Activated T-helper 17 cell treated with anti-CD3 and anti-CD28 coated beads, Interleukin-2, amount 50 U/mL, for 72 hours (primary cell): Measurements from ENCODE around the gene MARCHF3. TPM values are rescaled to one million over a fixed set of nuclear protein-coding genes. Genes with fewer than 3 reads are reported as not detected.
A peak's percentile ranks its signal among the peaks of the same experiment; 100 is the strongest.
"Not testable (repeated sequence)": the region's sequence is repeated elsewhere in the genome, so short reads cannot be mapped to it uniquely, and the experiment has no call there.

ENCODE experiments used
- ATAC-seq: fragments of 150-1000 bp; cut with Tn5 transposase; replicated peaks from 2 replicates; pipeline ENCODE4 v1.10.0; 2021; ENCODE audit warnings: mild to moderate bottlenecking, moderate library complexity
- H3K27ac Mint-ChIP-seq: one replicate; pipeline ENCODE4 v1.8.0; 2022; ENCODE audit warnings: mixed read lengths
- H3K27me3 Mint-ChIP-seq: one replicate; pipeline ENCODE4 v1.8.0; 2022; ENCODE audit warnings: mixed read lengths
- H3K36me3 Mint-ChIP-seq: one replicate; pipeline ENCODE4 v1.8.0; 2022; ENCODE audit warnings: low read depth, mild to moderate bottlenecking, mixed read lengths
- H3K4me1 Mint-ChIP-seq: one replicate; pipeline ENCODE4 v1.8.0; 2022; ENCODE audit warnings: mixed read lengths
- H3K4me3 Mint-ChIP-seq: one replicate; pipeline ENCODE4 v1.8.0; 2022; ENCODE audit warnings: mild to moderate bottlenecking, mixed read lengths
- H3K9me3 Mint-ChIP-seq: one replicate; pipeline ENCODE4 v1.8.0; 2022; ENCODE audit warnings: mixed read lengths
- total RNA-seq, 2 donors: library from RNA; stranded (reverse); gene quantifications; one replicate each; pipeline ENCODE4 v1.2.3, GENCODE V29; 2022

The MARCHF3 gene
- total RNA-seq, 2 donors from 2014 or later = 2.3 to 2.9 TPM

GRCh38 chr5:127011961-127012644 lies 18.3 kb downstream of the MARCHF3 start:
- ATAC-seq = peak; percentile 74
- H3K27ac Mint-ChIP-seq = no peak overlapping the region

DNA sequence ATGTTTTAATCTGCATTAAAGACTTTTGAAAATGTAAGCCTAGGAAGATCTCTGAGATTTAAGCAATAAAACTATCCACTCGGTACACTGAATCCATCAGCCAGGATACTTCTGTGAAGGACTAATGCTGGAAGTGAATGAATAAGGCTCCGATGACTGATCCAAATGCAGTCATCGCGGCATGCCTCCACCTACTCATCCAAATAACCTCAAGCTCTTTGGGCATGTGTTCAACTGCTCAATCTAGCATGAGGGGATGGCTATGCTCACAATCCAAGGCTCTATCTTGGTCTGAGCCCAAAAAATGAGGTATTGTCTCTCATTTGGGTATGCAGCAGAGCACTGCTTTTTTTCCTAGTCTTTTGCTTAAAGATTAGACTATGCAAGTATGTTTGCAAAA lies 19.2 kb downstream of the MARCHF3 start:
- Mint-ChIP-seq H3K4me3 (no peak overlapping the region), H3K27me3 (no peaks in the 10 kb centered on the region), H3K9me3 (peaks cover 4% of the 10 kb centered on the region), H3K4me1 (peaks cover 4% of the 10 kb centered on the region), H3K36me3 (no peaks in the 10 kb centered on the region), H3K27ac (no peak overlapping the region)
- peak; percentile 71 for ATAC-seq

More at GRCh38 chr5:127011961-127012644, 18.3 kb downstream of the MARCHF3 start:
- Mint-ChIP-seq H3K36me3 (no peaks in the 10 kb centered on the region), H3K9me3 (peaks cover 4% of the 10 kb centered on the region), H3K27me3 (no peaks in the 10 kb centered on the region), H3K4me3 (no peak overlapping the region), H3K4me1 (peaks cover 4% of the 10 kb centered on the region)

GRCh38 chr5:127010362-127010761 lies 20.0 kb downstream of the MARCHF3 start:
- H3K36me3 Mint-ChIP-seq = no peaks in the 10 kb centered on the region
- peaks cover 4% of the 10 kb centered on the region for H3K9me3 Mint-ChIP-seq

DNA sequence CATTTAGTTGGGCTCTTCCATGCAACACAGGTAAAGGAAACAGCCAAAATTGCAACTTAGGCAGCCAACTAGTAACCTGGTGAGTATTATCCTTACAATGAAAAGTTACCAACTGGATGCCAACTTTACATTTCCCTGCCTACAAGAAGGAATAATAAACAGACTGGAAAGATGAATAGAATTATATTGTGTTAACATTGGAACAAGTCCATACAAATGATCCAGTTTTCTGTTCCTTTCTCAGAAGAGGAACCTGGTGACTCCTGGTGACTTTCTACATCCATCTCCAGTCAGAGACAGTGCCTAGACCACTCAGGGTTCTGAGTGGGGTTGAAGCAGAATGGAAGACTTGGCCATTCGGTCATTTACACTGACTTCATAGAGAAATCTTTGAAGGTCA lies 20.6 kb downstream of the MARCHF3 start:
- Mint-ChIP-seq H3K27ac (no peak overlapping the region), H3K4me3 (no peak overlapping the region), H3K36me3 (no peaks in the 10 kb centered on the region)

More at GRCh38 chr5:127010362-127010761, 20.0 kb downstream of the MARCHF3 start:
- no peak overlapping the region for H3K4me3 Mint-ChIP-seq
- no peaks in the 10 kb centered on the region for H3K27me3 Mint-ChIP-seq
- ATAC-seq = no peak
- H3K4me1 Mint-ChIP-seq = peaks cover 4% of the 10 kb centered on the region
- H3K27ac Mint-ChIP-seq = no peak overlapping the region

GRCh38 chr5:127008300-127008975 lies 21.9 kb downstream of the MARCHF3 start:
- ATAC-seq = no peak
- Mint-ChIP-seq H3K9me3 (peaks cover 4% of the 10 kb centered on the region), H3K4me1 (no peaks in the 10 kb centered on the region), H3K27ac (no peak overlapping the region), H3K4me3 (no peak overlapping the region), H3K27me3 (no peaks in the 10 kb centered on the region), H3K36me3 (no peaks in the 10 kb centered on the region)

More for the DNA sequence above, 20.6 kb downstream of the MARCHF3 start:
- Mint-ChIP-seq H3K4me1 (peaks cover 4% of the 10 kb centered on the region), H3K9me3 (peaks cover 4% of the 10 kb centered on the region), H3K27me3 (no peaks in the 10 kb centered on the region)
- no peak for ATAC-seq

DNA sequence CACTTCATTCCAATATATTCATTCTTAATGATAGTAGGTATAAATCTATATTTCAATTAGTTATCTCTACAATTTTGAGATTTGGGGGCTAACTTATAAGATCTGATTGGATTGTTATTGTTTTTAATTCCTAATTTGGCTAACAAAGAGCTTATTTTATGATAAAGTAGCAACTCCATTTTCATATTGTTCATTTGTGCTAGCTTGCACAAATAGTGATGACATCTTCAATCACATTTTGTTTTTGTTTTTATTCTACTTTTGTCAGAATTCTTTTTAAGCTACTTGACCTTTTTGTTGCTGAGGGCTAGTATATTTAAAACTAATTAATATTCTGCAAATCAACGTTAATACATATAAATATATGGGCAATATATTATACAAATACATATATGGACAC lies 22.8 kb downstream of the MARCHF3 start:
- no peaks in the 10 kb centered on the region for H3K4me1 Mint-ChIP-seq
- no peak overlapping the region for H3K4me3 Mint-ChIP-seq
- H3K36me3 Mint-ChIP-seq = no peaks in the 10 kb centered on the region
- no peaks in the 10 kb centered on the region for H3K27me3 Mint-ChIP-seq
- H3K27ac Mint-ChIP-seq = no peak overlapping the region
- H3K9me3 Mint-ChIP-seq = peaks cover 4% of the 10 kb centered on the region
- no peak for ATAC-seq

GRCh38 chr5:127006744-127007143 lies 23.6 kb downstream of the MARCHF3 start:
- Mint-ChIP-seq H3K9me3 (peaks cover 4% of the 10 kb centered on the region), H3K27me3 (no peaks in the 10 kb centered on the region), H3K27ac (no peak overlapping the region), H3K4me1 (no peaks in the 10 kb centered on the region), H3K4me3 (no peak overlapping the region), H3K36me3 (no peaks in the 10 kb centered on the region)
- ATAC-seq = no peak

- not testable (repeated sequence) for H3K9me3 Mint-ChIP-seq
Measured at GRCh38 chr5:127005282-127005681, 25.1 kb downstream of the MARCHF3 start.

DNA sequence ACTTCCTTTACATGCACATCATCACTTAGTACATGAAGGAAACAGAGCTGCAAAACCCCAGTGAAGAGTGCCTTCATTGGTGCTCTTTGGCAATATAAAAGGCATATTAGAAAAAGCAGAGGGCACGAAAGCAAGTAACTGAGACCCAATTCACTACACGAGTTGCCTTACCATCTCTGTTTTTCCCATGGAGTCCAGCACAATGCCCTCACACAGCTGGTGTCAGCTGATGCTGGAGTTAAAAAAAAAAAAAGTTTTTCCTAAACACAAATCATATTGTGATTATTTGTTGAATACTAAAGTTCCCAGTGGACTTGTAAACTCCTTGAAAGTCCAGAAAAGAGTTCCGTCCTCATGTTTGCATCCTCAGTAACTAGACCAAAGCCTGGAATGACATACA lies 25.6 kb downstream of the MARCHF3 start:
- Mint-ChIP-seq H3K4me1 (no peaks in the 10 kb centered on the region), H3K27ac (no peak overlapping the region)

More at GRCh38 chr5:127005282-127005681, 25.1 kb downstream of the MARCHF3 start:
- H3K27ac Mint-ChIP-seq, H3K4me3 Mint-ChIP-seq, H3K4me1 Mint-ChIP-seq, H3K27me3 Mint-ChIP-seq, ATAC-seq, H3K36me3 Mint-ChIP-seq: not testable (repeated sequence)

DNA sequence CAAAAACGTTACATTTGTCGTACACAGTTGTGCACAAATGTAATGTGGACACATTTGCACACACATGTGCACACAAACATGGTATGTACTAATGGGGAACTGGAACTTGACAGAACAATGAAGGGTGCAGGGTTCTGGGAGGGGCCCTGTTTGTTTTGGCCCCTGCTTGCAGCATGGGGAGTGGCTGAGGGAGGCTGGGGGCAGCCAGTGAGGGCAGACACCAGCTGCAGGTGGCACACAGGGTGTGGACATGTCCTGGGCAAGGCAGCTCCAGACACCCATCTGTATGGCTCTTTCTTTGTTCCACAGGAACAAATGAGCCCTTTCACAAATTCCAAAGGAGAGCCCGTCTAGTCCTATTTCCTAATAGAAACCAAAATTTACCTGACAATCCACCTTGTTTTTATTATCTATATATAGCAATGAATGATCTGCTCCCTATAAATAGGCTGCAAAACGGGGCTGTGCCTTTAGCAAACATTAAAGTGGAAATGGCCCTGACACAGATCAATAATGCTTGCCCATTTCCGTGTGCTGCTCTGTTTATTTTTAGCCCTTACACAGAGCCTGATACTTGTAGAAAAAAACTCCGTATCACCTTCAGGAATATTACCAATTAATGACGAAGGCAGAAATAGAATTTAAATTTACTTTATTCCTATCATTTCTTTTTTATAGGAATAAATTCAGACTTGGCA lies 26.4 kb downstream of the MARCHF3 start:
- H3K27ac Mint-ChIP-seq = no peak overlapping the region

More for the DNA sequence above, 25.6 kb downstream of the MARCHF3 start:
- Mint-ChIP-seq H3K4me3 (no peak overlapping the region), H3K36me3 (no peaks in the 10 kb centered on the region), H3K9me3 (no peaks in the 10 kb centered on the region), H3K27me3 (no peaks in the 10 kb centered on the region)
- ATAC-seq = no peak

DNA sequence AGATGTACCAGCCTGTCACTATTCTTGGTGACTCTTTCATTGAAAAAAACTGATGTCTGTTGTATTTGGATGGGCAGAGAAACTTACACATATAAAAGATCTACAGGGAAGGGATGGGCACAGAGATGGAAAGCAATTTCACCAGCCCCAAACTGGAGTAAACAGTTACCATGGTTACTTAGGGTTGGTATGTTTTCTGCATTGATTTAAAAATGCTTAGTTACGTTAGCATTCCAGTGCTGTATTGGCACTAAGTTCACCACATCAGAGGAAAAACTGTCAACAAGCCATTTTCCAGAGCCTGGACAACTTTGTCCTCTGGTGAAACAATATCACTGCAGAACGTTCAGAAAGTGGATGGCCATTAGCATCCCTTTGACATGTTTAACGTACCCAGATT lies 28.0 kb downstream of the MARCHF3 start:
- Mint-ChIP-seq H3K4me3 (no peak overlapping the region), H3K9me3 (no peaks in the 10 kb centered on the region), H3K27ac (no peak overlapping the region), H3K36me3 (no peaks in the 10 kb centered on the region), H3K27me3 (no peaks in the 10 kb centered on the region), H3K4me1 (no peaks in the 10 kb centered on the region)
- no peak for ATAC-seq

More for the DNA sequence above, 26.4 kb downstream of the MARCHF3 start:
- H3K9me3 Mint-ChIP-seq = no peaks in the 10 kb centered on the region
- no peaks in the 10 kb centered on the region for H3K36me3 Mint-ChIP-seq
- H3K27me3 Mint-ChIP-seq = no peaks in the 10 kb centered on the region
- ATAC-seq = no peak
- no peak overlapping the region for H3K4me3 Mint-ChIP-seq
- H3K4me1 Mint-ChIP-seq = no peaks in the 10 kb centered on the region

DNA sequence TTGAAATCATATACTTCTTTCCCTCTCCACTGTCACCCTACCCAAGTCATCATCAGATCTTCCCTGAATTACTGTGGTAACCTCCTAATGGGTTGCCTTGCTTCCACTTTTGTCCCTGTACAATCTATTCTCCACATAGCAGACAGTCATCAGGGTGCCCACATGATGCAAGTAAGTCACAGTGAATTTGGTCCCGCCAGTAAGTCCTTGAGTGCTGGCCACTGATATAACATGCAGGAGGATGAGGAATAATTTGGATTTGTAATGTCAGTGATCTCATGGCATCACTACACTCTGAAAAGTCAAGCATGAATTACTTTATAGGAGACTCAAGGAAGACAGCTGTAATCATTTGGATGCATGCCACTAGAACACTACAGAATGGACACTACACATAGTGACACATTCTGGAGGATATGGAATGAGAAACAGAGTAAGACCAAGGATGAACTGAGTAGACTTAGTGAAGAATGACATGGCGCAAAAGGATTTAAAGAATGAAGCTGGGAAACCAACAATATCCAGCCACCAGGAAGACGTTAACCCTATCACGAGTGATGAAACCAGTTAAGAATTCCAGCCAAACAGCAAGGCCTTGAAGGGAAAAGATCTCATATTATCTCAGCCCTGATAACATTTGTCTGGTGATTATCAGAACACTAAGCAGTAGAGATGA lies 28.6 kb downstream of the MARCHF3 start:
- ATAC-seq = no peak
- no peaks in the 10 kb centered on the region for H3K9me3 Mint-ChIP-seq
- H3K36me3 Mint-ChIP-seq = no peaks in the 10 kb centered on the region
- no peaks in the 10 kb centered on the region for H3K4me1 Mint-ChIP-seq
- no peaks in the 10 kb centered on the region for H3K27me3 Mint-ChIP-seq
- no peak overlapping the region for H3K27ac Mint-ChIP-seq
- no peak overlapping the region for H3K4me3 Mint-ChIP-seq

DNA sequence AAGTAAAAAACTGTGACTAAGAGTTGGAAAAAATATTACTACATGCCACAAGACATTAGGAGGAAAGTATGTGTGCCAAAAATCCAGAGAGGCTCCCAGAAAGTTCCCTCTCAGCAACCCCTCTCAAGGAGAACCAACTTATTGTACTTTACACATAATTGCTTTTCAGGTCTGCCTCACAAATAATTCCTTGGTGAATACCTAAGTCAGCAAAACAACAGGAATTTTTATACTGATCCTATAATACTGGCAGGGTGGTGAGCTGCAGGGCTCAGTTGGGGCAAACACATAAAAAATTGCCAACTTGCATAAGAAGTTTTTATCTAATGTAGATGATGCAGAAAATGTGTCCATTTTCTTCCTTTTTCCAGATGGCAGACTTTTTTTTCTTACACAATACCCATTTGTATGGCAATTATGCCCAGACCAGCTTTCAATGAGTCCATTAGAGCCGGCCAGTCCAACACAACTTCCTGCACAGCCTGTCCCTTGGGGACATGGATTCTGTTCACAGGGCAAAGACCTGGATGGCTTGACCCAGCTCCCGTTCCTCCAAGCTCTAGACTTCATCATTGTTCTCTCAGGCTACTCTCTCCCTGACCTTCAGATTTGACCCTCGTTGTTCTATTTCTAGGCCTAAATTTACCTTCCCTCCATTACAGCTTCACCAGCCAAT lies 31.3 kb downstream of the MARCHF3 start:
- no peak for ATAC-seq
- H3K9me3 Mint-ChIP-seq = no peaks in the 10 kb centered on the region
- no peaks in the 10 kb centered on the region for H3K4me1 Mint-ChIP-seq
- H3K27ac Mint-ChIP-seq = no peak overlapping the region
- no peak overlapping the region for H3K4me3 Mint-ChIP-seq
- peaks cover 4% of the 10 kb centered on the region for H3K27me3 Mint-ChIP-seq
- no peaks in the 10 kb centered on the region for H3K36me3 Mint-ChIP-seq

GRCh38 chr5:126998201-126998631 lies 32.1 kb downstream of the MARCHF3 start:
- Mint-ChIP-seq H3K36me3 (no peaks in the 10 kb centered on the region), H3K4me1 (no peaks in the 10 kb centered on the region), H3K27ac (no peak overlapping the region), H3K9me3 (no peaks in the 10 kb centered on the region), H3K4me3 (no peak overlapping the region), H3K27me3 (peaks cover 4% of the 10 kb centered on the region)
- ATAC-seq = no peak
